Right lobe of liver (tissue), 4 donors: Measurements from ENCODE around the gene LRRC34.

Source experiments
- POLR2A ChIP-seq: fragments of 450-650 bp; IDR thresholded peaks from one replicate; pipeline ENCODE4 v1.6.1; 2017; ENCODE audit warnings: antibody characterized with exemption, mild to moderate bottlenecking
- TF ChIP-seq, protein P1 (sequence below), 4 donors: fragments of 200-600 bp in 3 of 4; fragments of 450-650 bp in 1 of 4; IDR thresholded peaks; one replicate each; pipeline versions ENCODE4 v1.5.1 to v1.8.0; 2016 to 2022; ENCODE audit warnings: antibody characterized with exemption in 4 of 4, mild to moderate bottlenecking in 2 of 4
- donor health status: DM: no; HTN: no; CAD: no.
- donor health status: DM: no; HTN: no; CAD: no.
- donor health status: DM: no; HTN: yes; CAD: no.

DNA sequence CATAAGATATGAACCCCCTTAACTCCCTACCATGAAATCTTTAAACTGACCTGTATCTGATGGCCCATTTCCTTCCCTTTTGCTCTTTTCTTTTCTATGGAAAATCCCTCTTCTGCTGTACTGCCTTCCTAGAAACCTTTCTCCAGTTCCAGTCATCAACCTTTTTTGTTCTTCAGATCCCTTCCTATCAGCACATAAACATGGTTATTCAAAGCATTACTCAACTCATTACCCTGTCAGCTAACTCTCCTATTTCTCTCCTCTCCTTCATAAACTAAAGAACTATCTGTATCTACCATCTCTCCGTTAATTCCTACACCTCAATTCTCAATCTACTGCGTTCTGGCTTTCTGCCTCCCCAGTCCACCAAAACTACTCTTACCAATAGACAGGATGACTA lies 60.8 kb downstream of the LRRC34 start:
- TF ChIP-seq, protein P1, sequence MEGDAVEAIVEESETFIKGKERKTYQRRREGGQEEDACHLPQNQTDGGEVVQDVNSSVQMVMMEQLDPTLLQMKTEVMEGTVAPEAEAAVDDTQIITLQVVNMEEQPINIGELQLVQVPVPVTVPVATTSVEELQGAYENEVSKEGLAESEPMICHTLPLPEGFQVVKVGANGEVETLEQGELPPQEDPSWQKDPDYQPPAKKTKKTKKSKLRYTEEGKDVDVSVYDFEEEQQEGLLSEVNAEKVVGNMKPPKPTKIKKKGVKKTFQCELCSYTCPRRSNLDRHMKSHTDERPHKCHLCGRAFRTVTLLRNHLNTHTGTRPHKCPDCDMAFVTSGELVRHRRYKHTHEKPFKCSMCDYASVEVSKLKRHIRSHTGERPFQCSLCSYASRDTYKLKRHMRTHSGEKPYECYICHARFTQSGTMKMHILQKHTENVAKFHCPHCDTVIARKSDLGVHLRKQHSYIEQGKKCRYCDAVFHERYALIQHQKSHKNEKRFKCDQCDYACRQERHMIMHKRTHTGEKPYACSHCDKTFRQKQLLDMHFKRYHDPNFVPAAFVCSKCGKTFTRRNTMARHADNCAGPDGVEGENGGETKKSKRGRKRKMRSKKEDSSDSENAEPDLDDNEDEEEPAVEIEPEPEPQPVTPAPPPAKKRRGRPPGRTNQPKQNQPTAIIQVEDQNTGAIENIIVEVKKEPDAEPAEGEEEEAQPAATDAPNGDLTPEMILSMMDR (IDR thresholded peaks at IDR 0.05) = no peak
- TF ChIP-seq POLR2A = no peak
